Activated naive CD8-positive, alpha-beta T cell treated with anti-CD3 and anti-CD28 coated beads, Interleukin-2, amount 50 U/mL, for 24 hours (primary cell): Measurements from ENCODE around the gene COX18.

Source experiments
- ATAC-seq: fragments of 150-1000 bp; cut with Tn5 transposase; one replicate; pipeline ENCODE4 v1.10.0; 2021
- DNase-seq: peaks from one replicate; pipeline ENCODE4 v3.0.0; 2021
- H3K27ac Mint-ChIP-seq: one replicate; pipeline ENCODE4 v1.8.0; 2021; ENCODE audit warnings: mild to moderate bottlenecking, mixed read lengths
- H3K27me3 Mint-ChIP-seq: one replicate; pipeline ENCODE4 v1.8.0; 2021; ENCODE audit warnings: mixed read lengths
- H3K36me3 Mint-ChIP-seq: one replicate; pipeline ENCODE4 v1.8.0; 2021; ENCODE audit warnings: low read depth, mixed read lengths
- H3K4me1 Mint-ChIP-seq: one replicate; pipeline ENCODE4 v1.8.0; 2021; ENCODE audit warnings: mixed read lengths
- H3K4me3 Mint-ChIP-seq: one replicate; pipeline ENCODE4 v1.8.0; 2021; ENCODE audit warnings: mild to moderate bottlenecking, moderate library complexity, mixed read lengths
- H3K9me3 Mint-ChIP-seq: one replicate; pipeline ENCODE4 v1.8.0; 2021; ENCODE audit warnings: mixed read lengths

COX18 gene

GRCh38 chr4:73068491-73069337 lies 802 bp downstream of the COX18 start:
- ATAC-seq (peak; percentile 21), DNase-seq (peak; percentile 17)
- Mint-ChIP-seq H3K27me3 (no peaks in the 10 kb centered on the region), H3K36me3 (peaks cover 26% of the 10 kb centered on the region), H3K9me3 (no peaks in the 10 kb centered on the region), H3K4me1 (peaks cover 63% of the 10 kb centered on the region), H3K4me3 (peak overlapping the region; percentile 92), H3K27ac (peak overlapping the region; percentile 99)

GRCh38 chr4:73067971-73068394 lies 1.5 kb downstream of the COX18 start:
- H3K4me1 Mint-ChIP-seq, result peaks cover 67% of the 10 kb centered on the region
- peak overlapping the region; percentile 99 for H3K27ac Mint-ChIP-seq
- DNase-seq (no peak), ATAC-seq (no peak)
- no peaks in the 10 kb centered on the region for H3K27me3 Mint-ChIP-seq
- H3K36me3 Mint-ChIP-seq, result peaks cover 30% of the 10 kb centered on the region
- H3K9me3 Mint-ChIP-seq, result no peaks in the 10 kb centered on the region
- H3K4me3 Mint-ChIP-seq, result peak overlapping the region; percentile 92

GRCh38 chr4:73066928-73067327 lies 2.6 kb downstream of the COX18 start:
- H3K9me3 Mint-ChIP-seq, result no peaks in the 10 kb centered on the region
- DNase-seq (no peak), ATAC-seq (no peak)
- peaks cover 59% of the 10 kb centered on the region for H3K4me1 Mint-ChIP-seq
- peak overlapping the region; percentile 92 for H3K4me3 Mint-ChIP-seq
- no peaks in the 10 kb centered on the region for H3K27me3 Mint-ChIP-seq
- H3K36me3 Mint-ChIP-seq, result peaks cover 32% of the 10 kb centered on the region
- peak overlapping the region; percentile 99 for H3K27ac Mint-ChIP-seq

GRCh38 chr4:73066445-73066844 lies 3.1 kb downstream of the COX18 start:
- Mint-ChIP-seq H3K36me3 (peaks cover 35% of the 10 kb centered on the region), H3K27me3 (no peaks in the 10 kb centered on the region), H3K4me1 (peaks cover 59% of the 10 kb centered on the region), H3K4me3 (peak overlapping the region; percentile 15), H3K9me3 (no peaks in the 10 kb centered on the region), H3K27ac (peak overlapping the region; percentile 99)
- DNase-seq (no peak), ATAC-seq (no peak)

- Mint-ChIP-seq H3K36me3 (peaks cover 39% of the 10 kb centered on the region), H3K4me3 (no peak overlapping the region), H3K27ac (peak overlapping the region; percentile 22)
These were observed 5.0 kb downstream of the COX18 start for GRCh38 chr4:73064536-73064935.

GRCh38 chr4:73055241-73055897 lies 14.1 kb downstream of the COX18 start:
- DNase-seq (no peak), ATAC-seq (no peak)
- Mint-ChIP-seq H3K27me3 (no peaks in the 10 kb centered on the region), H3K4me3 (no peak overlapping the region), H3K27ac (peak overlapping the region; percentile 61), H3K9me3 (no peaks in the 10 kb centered on the region), H3K36me3 (peaks cover 46% of the 10 kb centered on the region), H3K4me1 (peaks cover 15% of the 10 kb centered on the region)

More at GRCh38 chr4:73064536-73064935, 5.0 kb downstream of the COX18 start:
- ATAC-seq, result no peak
- H3K9me3 Mint-ChIP-seq, result no peaks in the 10 kb centered on the region
- H3K4me1 Mint-ChIP-seq, result peaks cover 50% of the 10 kb centered on the region
- no peaks in the 10 kb centered on the region for H3K27me3 Mint-ChIP-seq
- no peak for DNase-seq

- no peak for DNase-seq
- ATAC-seq, result no peak
- H3K9me3 Mint-ChIP-seq, result no peaks in the 10 kb centered on the region
- no peaks in the 10 kb centered on the region for H3K27me3 Mint-ChIP-seq
- H3K4me1 Mint-ChIP-seq, result peaks cover 15% of the 10 kb centered on the region
- peaks cover 39% of the 10 kb centered on the region for H3K36me3 Mint-ChIP-seq
- no peak overlapping the region for H3K4me3 Mint-ChIP-seq
- no peak overlapping the region for H3K27ac Mint-ChIP-seq
These were observed 15.5 kb downstream of the COX18 start for GRCh38 chr4:73053974-73054480.

GRCh38 chr4:73053076-73053475 lies 16.4 kb downstream of the COX18 start:
- no peaks in the 10 kb centered on the region for H3K9me3 Mint-ChIP-seq
- peaks cover 36% of the 10 kb centered on the region for H3K36me3 Mint-ChIP-seq
- H3K27me3 Mint-ChIP-seq, result no peaks in the 10 kb centered on the region
- ATAC-seq, result no peak
- H3K4me1 Mint-ChIP-seq, result peaks cover 15% of the 10 kb centered on the region
- DNase-seq, result no peak
- no peak overlapping the region for H3K4me3 Mint-ChIP-seq
- H3K27ac Mint-ChIP-seq, result no peak overlapping the region

- DNase-seq, result no peak
- no peak for ATAC-seq
- H3K4me1 Mint-ChIP-seq, result peaks cover 15% of the 10 kb centered on the region
- H3K4me3 Mint-ChIP-seq, result no peak overlapping the region
- H3K9me3 Mint-ChIP-seq, result no peaks in the 10 kb centered on the region
- no peaks in the 10 kb centered on the region for H3K27me3 Mint-ChIP-seq
- H3K36me3 Mint-ChIP-seq, result peaks cover 28% of the 10 kb centered on the region
- H3K27ac Mint-ChIP-seq, result no peak overlapping the region
These were observed 17.9 kb downstream of the COX18 start for GRCh38 chr4:73051625-73052024.

GRCh38 chr4:73045879-73046278 lies 23.6 kb downstream of the COX18 start:
- H3K27me3 Mint-ChIP-seq, result no peaks in the 10 kb centered on the region
- H3K27ac Mint-ChIP-seq, result no peak overlapping the region
- H3K4me1 Mint-ChIP-seq, result peaks cover 2% of the 10 kb centered on the region
- no peak overlapping the region for H3K4me3 Mint-ChIP-seq
- peaks cover 4% of the 10 kb centered on the region for H3K9me3 Mint-ChIP-seq
- ATAC-seq (no peak), DNase-seq (no peak)
- H3K36me3 Mint-ChIP-seq, result no peaks in the 10 kb centered on the region

GRCh38 chr4:73037057-73037456 lies 32.5 kb downstream of the COX18 start:
- Mint-ChIP-seq H3K27ac (peak overlapping the region; percentile 82), H3K4me3 (peak overlapping the region; percentile 29), H3K27me3 (peaks cover 2% of the 10 kb centered on the region), H3K4me1 (peaks cover 31% of the 10 kb centered on the region), H3K9me3 (peaks cover 10% of the 10 kb centered on the region), H3K36me3 (peaks cover 8% of the 10 kb centered on the region)
- DNase-seq (no peak), ATAC-seq (no peak)

- Mint-ChIP-seq H3K27me3 (peaks cover 2% of the 10 kb centered on the region), H3K36me3 (peaks cover 8% of the 10 kb centered on the region), H3K4me1 (peaks cover 31% of the 10 kb centered on the region), H3K4me3 (peak overlapping the region; percentile 4), H3K27ac (peak overlapping the region; percentile 82), H3K9me3 (peaks cover 10% of the 10 kb centered on the region)
- DNase-seq, result no peak
- peak; percentile 78 for ATAC-seq
These were observed 33.4 kb downstream of the COX18 start for GRCh38 chr4:73036123-73036522.

GRCh38 chr4:73034896-73035295 lies 34.6 kb downstream of the COX18 start:
- Mint-ChIP-seq H3K4me3 (no peak overlapping the region), H3K9me3 (peaks cover 10% of the 10 kb centered on the region), H3K27ac (peak overlapping the region; percentile 82), H3K4me1 (peaks cover 31% of the 10 kb centered on the region), H3K36me3 (peaks cover 8% of the 10 kb centered on the region), H3K27me3 (peaks cover 2% of the 10 kb centered on the region)
- ATAC-seq (no peak), DNase-seq (no peak)

- H3K4me3 Mint-ChIP-seq, result no peak overlapping the region
- H3K4me1 Mint-ChIP-seq, result no peaks in the 10 kb centered on the region
- H3K9me3 Mint-ChIP-seq, result no peaks in the 10 kb centered on the region
- DNase-seq (no peak), ATAC-seq (no peak)
- H3K27ac Mint-ChIP-seq, result no peak overlapping the region
- no peaks in the 10 kb centered on the region for H3K36me3 Mint-ChIP-seq
- peaks cover 4% of the 10 kb centered on the region for H3K27me3 Mint-ChIP-seq
These were observed 40.9 kb downstream of the COX18 start for GRCh38 chr4:73028621-73029020.

GRCh38 chr4:73021634-73022033 lies 47.9 kb downstream of the COX18 start:
- H3K4me3 Mint-ChIP-seq, result no peak overlapping the region

More at GRCh38 chr4:73021634-73022033, 47.9 kb downstream of the COX18 start:
- no peaks in the 10 kb centered on the region for H3K9me3 Mint-ChIP-seq
- H3K36me3 Mint-ChIP-seq, result no peaks in the 10 kb centered on the region
- no peak overlapping the region for H3K27ac Mint-ChIP-seq
- peaks cover 8% of the 10 kb centered on the region for H3K27me3 Mint-ChIP-seq
- ATAC-seq (peak; percentile 71), DNase-seq (no peak)
- no peaks in the 10 kb centered on the region for H3K4me1 Mint-ChIP-seq
